ENCODE measurements around the gene ULK2. TPM values are rescaled to one million over a fixed set of nuclear protein-coding genes. Genes with fewer than 3 reads are reported as not detected.

Gene ULK2
- total RNA-seq, 1 experiment from 2014 or later: 12.7 TPM

DNA sequence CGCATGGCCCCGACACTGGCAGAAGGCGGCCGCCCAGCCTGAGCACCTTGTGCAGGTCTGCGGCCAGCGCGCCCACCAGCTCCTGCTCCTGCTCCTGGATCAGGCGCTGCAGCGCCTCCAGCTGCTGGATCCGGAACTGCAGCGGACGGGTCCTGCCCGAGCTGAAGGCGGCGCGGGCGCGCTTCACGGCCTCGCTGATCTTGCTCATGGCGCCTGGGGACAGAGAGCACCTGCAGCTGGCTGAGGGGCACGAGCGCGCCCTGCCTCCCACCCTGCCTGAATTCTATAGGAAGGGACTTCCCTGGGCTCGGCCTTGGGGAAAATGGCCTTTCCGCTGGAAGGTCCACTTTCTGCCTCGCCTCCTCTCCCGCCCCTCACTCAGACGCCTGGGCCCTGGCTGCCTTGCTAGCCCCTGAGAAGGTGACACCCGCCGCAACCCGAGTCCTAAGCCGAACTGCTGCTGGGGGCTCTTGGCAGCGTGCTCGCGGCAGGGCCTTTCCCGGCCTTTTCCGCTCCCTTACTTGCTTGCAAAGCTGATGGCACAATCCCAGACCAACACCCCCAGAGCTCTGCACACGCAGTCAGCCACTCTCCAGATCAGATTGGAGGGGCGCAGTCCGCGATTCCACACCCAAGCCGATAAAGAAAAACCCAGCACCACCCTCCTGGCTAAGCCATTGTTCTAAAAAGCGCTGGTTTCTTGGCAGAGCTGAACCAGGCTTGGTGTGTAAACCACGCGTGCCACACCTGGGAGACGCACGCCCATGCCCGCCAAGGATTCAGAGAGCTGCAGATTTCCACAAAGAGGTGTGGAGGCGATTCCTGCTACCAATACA lies 122.6 kb downstream of the ULK2 start (continued):
- no peak for TF ChIP-seq REST (IDR thresholded peaks at IDR 0.05; ENCODE audit: low read depth)
- TF ChIP-seq SIN3A (IDR thresholded peaks at IDR 0.05; ENCODE audit: low read depth): no peak
- no peak for TF ChIP-seq YY1 (IDR thresholded peaks at IDR 0.05; ENCODE audit: extremely low read depth, insufficient replicate concordance, low read depth, low read length)
- no peak for TF ChIP-seq EZH2phosphoT487 (IDR thresholded peaks at IDR 0.05; ENCODE audit: borderline replicate concordance)
- no peak for TF ChIP-seq ELF1 (IDR thresholded peaks at IDR 0.05; ENCODE audit: borderline replicate concordance, low read depth)

DNA sequence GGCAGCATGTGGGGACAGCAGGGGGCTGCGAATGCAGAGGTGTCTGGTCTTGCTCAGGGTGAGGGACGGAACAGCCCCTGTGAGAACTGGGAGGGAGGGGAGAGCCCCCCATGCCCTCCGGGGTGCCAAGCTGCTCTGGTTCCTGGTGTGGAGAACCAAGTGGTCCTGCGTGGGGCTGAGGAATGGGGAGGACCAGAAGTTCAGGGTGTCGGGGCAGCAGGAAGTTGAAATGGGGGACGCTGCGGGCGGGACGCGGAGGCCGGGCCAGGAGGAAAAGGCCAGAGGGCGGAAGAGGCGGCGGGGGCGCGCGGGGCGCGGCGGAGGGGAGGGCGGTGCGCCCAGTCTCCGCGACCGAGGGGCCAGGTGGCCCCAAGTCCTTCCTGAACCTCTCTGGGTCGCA lies 123.2 kb downstream of the ULK2 start:
- no peaks in the 10 kb centered on the region for H3K9me2 ChIP-seq (ENCODE audit: insufficient read depth)
- no peak for DNase-seq (ENCODE audit: low read depth, low spot score)
- no peak overlapping the region for H2AFZ ChIP-seq (ENCODE audit: low read depth, low read length, poor library complexity, severe bottlenecking)
- H3K4me1 ChIP-seq (ENCODE audit: control insufficient read depth in 1 of 2, insufficient read depth in 2 of 2, low read length in 2 of 2): peaks cover 8 to 19% of the 10 kb centered on the region in 2 experiments; a peak in 3 of 4 replicates
- H3K4me2 ChIP-seq (ENCODE audit: low read length): peak overlapping the region; percentile 81
- intact Hi-C loops (cut with micrococcal nuclease): no loop called here
- H3K9me3 ChIP-seq (ENCODE audit: control insufficient read depth in 1 of 2, insufficient read depth in 1 of 2, low read depth in 1 of 2, low read length in 2 of 2): no peaks in the 10 kb centered on the region
- H3K27me3 ChIP-seq (ENCODE audit: insufficient read depth, low read length): no peaks in the 10 kb centered on the region
- RAD21 ChIA-PET (ENCODE audit: low non-redundant PET in 1 of 2, low total read pairs in 2 of 2, uncharacterized antibody in 2 of 2, unreplicated experiment in 2 of 2): interaction anchor here in 1 of 2 experiments (0.6 kb wide), 1 partner anchor 10 kb away, joined by 3 read pairs; no protein-coding TSS in a partner anchor
- H3K4me3 ChIP-seq (replicated peaks in 1 of 2; ENCODE audit: low read depth in 1 of 2, low read length in 2 of 2): peak overlapping the region; percentile 24 to 54
- H3K79me2 ChIP-seq (ENCODE audit: insufficient read depth, low read length): no peaks in the 10 kb centered on the region
- CTCF ChIA-PET: interaction anchor here (0.7 to 1.5 kb wide), 13 partner anchors 9 to 101 kb away, joined by 3 to 14 read pairs (median 4); no protein-coding TSS in a partner anchor
- ATAC-seq: peak; percentile 71
- no TSS peak for BruUV-seq (replicated peaks)
- H4K20me1 ChIP-seq (ENCODE audit: insufficient read depth): no peaks in the 10 kb centered on the region
- H3K9ac ChIP-seq (ENCODE audit: low read length): peak overlapping the region; percentile 53
- H3K36me3 ChIP-seq (ENCODE audit: control insufficient read depth in 1 of 2, insufficient read depth in 2 of 2, low read length in 2 of 2): no peaks in the 10 kb centered on the region
- 0 out of 2 replicates have a peak, but pooled peaks have one; percentile 5 for TF ChIP-seq ZFX (IDR thresholded peaks at IDR 0.05)
- no peak for TF ChIP-seq SIN3A (IDR thresholded peaks at IDR 0.05; ENCODE audit: low read depth)
- POLR2A ChIA-PET: interaction anchor here (0.6 to 1.4 kb wide), 3 partner anchors 8 to 21 kb away, joined by 3 read pairs; no protein-coding TSS in a partner anchor
- peak overlapping the region; percentile 33; the same call in 1 of the 2 replicates for H3K27ac ChIP-seq (ENCODE audit: low read depth, low read length)
